Measurements from ENCODE around the gene XYLT1.

XYLT1 gene

GRCh38 chr16:17068524-17068923, 402.2 kb downstream of the XYLT1 start:
- no peak for DNase-seq

DNA sequence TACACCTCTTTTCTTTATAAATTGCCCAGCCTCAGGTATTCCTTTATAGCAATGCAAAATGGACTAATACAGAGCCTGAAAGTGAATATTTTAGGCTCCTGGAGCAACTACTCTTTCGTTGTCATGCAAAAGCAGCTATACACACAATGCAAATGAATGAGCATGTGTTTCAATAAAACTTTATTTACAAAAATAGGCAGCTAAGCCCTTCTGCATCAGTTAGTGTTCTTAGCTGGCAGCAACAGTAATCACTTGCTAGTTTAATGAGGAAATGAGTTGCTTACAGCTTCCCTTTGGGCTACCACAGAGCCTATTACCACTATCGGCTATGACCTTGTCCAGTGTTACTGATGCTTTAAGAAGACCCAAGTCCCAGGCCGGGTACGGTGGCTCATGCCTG, 402.9 kb downstream of the XYLT1 start:
- DNase-seq: no peak

- DNase-seq: no peak
Observed at GRCh38 chr16:17063201-17064139, 407.3 kb downstream of the XYLT1 start.

DNA sequence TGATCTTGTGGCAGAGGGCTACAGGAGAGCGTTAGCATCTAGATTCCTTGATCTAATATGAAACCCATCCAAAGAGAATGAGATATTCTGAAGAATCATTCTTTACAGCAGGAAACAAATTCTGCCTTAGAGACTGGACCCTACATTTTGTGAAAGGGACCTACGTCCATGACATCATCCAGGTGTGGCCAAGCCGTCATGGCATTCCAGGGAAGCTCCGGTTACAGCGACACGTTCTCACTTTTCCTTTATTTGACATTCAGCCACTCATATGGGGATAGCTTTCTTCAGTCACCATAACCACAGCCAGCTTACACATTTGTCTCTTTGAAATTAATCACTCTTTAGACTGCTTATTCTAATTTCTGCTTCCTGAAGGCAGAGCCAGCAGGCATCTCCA, 408.1 kb downstream of the XYLT1 start:
- no peak for DNase-seq

DNA sequence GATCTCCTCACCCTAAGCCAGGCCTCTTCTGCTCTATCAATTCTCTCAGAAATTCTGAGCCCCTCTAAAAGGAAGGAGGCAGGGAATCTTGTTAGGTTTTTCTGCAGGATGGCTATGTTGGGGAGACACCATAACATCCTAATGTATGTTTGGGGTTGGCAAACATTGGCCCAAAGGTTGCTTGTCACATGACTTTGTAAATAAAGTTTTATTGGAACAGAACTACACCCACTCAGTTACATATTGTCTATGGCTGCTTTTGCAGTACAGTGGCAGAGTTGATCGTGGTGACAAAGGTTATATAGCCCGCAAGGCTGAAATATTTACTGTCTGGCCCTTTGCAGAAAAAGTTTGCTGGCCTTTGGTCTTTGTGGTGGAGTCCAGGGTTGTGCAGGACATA, 409.4 kb downstream of the XYLT1 start:
- DNase-seq: no peak

DNA sequence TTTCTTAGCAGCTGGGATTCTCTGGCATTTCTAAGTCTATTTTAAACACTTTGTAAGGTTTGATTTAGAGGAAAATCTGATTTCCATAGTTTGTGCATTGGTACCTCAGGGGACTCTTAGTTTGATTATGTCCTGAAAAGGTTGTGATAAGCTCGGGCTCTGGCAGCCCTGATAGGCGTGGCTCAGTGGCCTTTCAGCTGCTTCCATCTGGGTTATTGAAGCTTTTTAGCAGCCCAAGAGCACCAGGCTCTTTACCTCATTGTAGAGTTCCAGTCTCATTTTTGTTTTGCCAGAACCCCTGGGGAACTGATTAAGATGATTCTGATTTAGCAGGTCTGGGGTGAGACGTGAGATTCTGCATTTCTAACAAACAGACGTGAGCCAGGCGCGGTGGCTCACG, 412.3 kb downstream of the XYLT1 start:
- DNase-seq: no peak

GRCh38 chr16:17056666-17057065, 414.1 kb downstream of the XYLT1 start:
- DNase-seq: no peak

- no peak for DNase-seq
Observed at GRCh38 chr16:17053536-17054160, 417.1 kb downstream of the XYLT1 start.
